Coronary artery (tissue), 2 donors: ENCODE measurements around the gene RAD51AP1.

Experiments
- DNase-seq: peaks from one replicate; pipeline ENCODE4 v3.0.0-alpha.2; 2017; ENCODE audit warnings: low spot score
- H3K27ac ChIP-seq, 2 donors: fragments of 200-600 bp; sonication (generic); one replicate each; pipeline ENCODE4 v1.5.1; 2016 to 2019
- H3K4me3 ChIP-seq: fragments of 200-600 bp; sonication (generic); 2 replicates; pipeline ENCODE4 v1.5.1; 2016; ENCODE audit warnings: mild to moderate bottlenecking, moderate library complexity
- TF ChIP-seq, protein P1 (sequence below): fragments of 200-600 bp; sonication (generic); IDR thresholded peaks from one replicate; pipeline ENCODE4 v1.5.1; 2019; ENCODE audit warnings: antibody characterized with exemption

Gene RAD51AP1

GRCh38 chr12:4609071-4609470 is 70.4 kb downstream of the RAD51AP1 start:
- Histone ChIP-seq H3K4me3 (no peak overlapping the region), H3K27ac (no peak overlapping the region)
- DNase-seq, result no peak
- TF ChIP-seq, protein P1, sequence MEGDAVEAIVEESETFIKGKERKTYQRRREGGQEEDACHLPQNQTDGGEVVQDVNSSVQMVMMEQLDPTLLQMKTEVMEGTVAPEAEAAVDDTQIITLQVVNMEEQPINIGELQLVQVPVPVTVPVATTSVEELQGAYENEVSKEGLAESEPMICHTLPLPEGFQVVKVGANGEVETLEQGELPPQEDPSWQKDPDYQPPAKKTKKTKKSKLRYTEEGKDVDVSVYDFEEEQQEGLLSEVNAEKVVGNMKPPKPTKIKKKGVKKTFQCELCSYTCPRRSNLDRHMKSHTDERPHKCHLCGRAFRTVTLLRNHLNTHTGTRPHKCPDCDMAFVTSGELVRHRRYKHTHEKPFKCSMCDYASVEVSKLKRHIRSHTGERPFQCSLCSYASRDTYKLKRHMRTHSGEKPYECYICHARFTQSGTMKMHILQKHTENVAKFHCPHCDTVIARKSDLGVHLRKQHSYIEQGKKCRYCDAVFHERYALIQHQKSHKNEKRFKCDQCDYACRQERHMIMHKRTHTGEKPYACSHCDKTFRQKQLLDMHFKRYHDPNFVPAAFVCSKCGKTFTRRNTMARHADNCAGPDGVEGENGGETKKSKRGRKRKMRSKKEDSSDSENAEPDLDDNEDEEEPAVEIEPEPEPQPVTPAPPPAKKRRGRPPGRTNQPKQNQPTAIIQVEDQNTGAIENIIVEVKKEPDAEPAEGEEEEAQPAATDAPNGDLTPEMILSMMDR, result no peak
